A549 (cell line): ENCODE data around the gene ATP5IF1.

ENCODE experiments used
- CBX8 ChIP-seq: fragments of 200-600 bp; sonication (generic); IDR thresholded peaks from 2 replicates; pipeline ENCODE4 v1.6.1; 2016
- CHD2 ChIP-seq: fragments of 150-350 bp; IDR thresholded peaks from 2 replicates; pipeline ENCODE4 v1.6.1; 2014; ENCODE audit warnings: low read length; ENCODE audit not compliant: partially characterized antibody
- CTCF ChIP-seq: fragments of >200 bp; sonication (Bioruptor Twin); formaldehyde crosslinking; IDR thresholded peaks from 3 replicates; pipeline ENCODE4 v1.5.1; 2016
- EP300 ChIP-seq, 2 experiments: fragments of >200 bp; sonication (Bioruptor Twin); formaldehyde crosslinking; IDR thresholded peaks; 2 replicates in 1 of 2; 3 replicates in 1 of 2; pipeline ENCODE4 v1.6.1; 2016 to 2017
- FOSB ChIP-seq: fragments of 250-450 bp; sonication (Bioruptor Pico); IDR thresholded peaks from 2 replicates; pipeline ENCODE4 v1.5.0; 2020; ENCODE audit warnings: mild to moderate bottlenecking, moderate library complexity
- HMGXB4 ChIP-seq: fragments of 250-450 bp; sonication (Bioruptor Pico); IDR thresholded peaks from 2 replicates; pipeline ENCODE4 v1.5.0; 2021; ENCODE audit warnings: mild to moderate bottlenecking, moderate library complexity, borderline replicate concordance
- JUN ChIP-seq, 2 experiments: fragments of >200 bp; sonication (Bioruptor Twin); formaldehyde crosslinking; IDR thresholded peaks; 2 replicates in 1 of 2; 3 replicates in 1 of 2; pipeline ENCODE4 v1.6.1; 2016 to 2017
- KDM1A ChIP-seq: fragments of 200-600 bp; sonication (generic); IDR thresholded peaks from 2 replicates; pipeline ENCODE4 v1.6.1; 2016; ENCODE audit warnings: low read depth, mild to moderate bottlenecking
- MAX ChIP-seq: IDR thresholded peaks from 2 replicates; pipeline ENCODE4 v1.6.1; 2012
- PBX3 ChIP-seq: IDR thresholded peaks from 2 replicates; pipeline ENCODE4 v1.6.1; 2012
- PHF8 ChIP-seq: fragments of 200-600 bp; sonication (generic); IDR thresholded peaks from 2 replicates; pipeline ENCODE4 v1.6.1; 2016; ENCODE audit warnings: low read depth, mild to moderate bottlenecking, antibody characterized with exemption, moderate library complexity, borderline replicate concordance
- POLR2A ChIP-seq: IDR thresholded peaks from 2 replicates; pipeline ENCODE4 v1.6.1; 2012; ENCODE audit warnings: mild to moderate bottlenecking, low read length
- SMC3 ChIP-seq: fragments of >200 bp; sonication (Bioruptor Twin); formaldehyde crosslinking; IDR thresholded peaks from 3 replicates; pipeline ENCODE4 v1.6.1; 2018; ENCODE audit warnings: inconsistent platforms

GRCh38 chr1:28273216-28273860 is 37.4 kb downstream of the ATP5IF1 start:
- TF ChIP-seq CTCF: no peak
- TF ChIP-seq MAX: no peak
- no peak for TF ChIP-seq FOSB (CRISPR knock-in tag)
- no peak for TF ChIP-seq POLR2A
- no peak for TF ChIP-seq CHD2
- no peak for TF ChIP-seq CBX8
- TF ChIP-seq PBX3: no peak
- TF ChIP-seq JUN (IDR thresholded peaks at IDR 0.05): no peak
- no peak for TF ChIP-seq EP300 (IDR thresholded peaks at IDR 0.05)
- TF ChIP-seq KDM1A: no peak
- no peak for TF ChIP-seq SMC3
- TF ChIP-seq HMGXB4 (CRISPR knock-in tag): no peak
- TF ChIP-seq PHF8: no peak
